CD4-positive, alpha-beta T cell treated with Interferon gamma for 1 hour (primary cell): ENCODE data around the gene HDDC3.

ENCODE experiments used
- DNase-seq: peaks from one replicate; pipeline ENCODE4 v3.0.0-alpha.2; 2020

The HDDC3 gene

GRCh38 chr15:90931828-90932659 lies at the start of gene HDDC3:
Gene HDDC3 (minus strand): TSS chr15:90932549. CDS start chr15:90932540, 9 bp downstream.
- peak; percentile 86 for DNase-seq

- no peak for DNase-seq
These were observed 49.8 kb upstream of the HDDC3 start for GRCh38 chr15:90982135-90982534.

- DNase-seq, result no peak
These were observed 49.3 kb upstream of the HDDC3 start for GRCh38 chr15:90981681-90982080.

- DNase-seq, result no peak
These were observed 47.2 kb upstream of the HDDC3 start for GRCh38 chr15:90979582-90979981.

- DNase-seq, result no peak
These were observed 41.9 kb upstream of the HDDC3 start for GRCh38 chr15:90974216-90974615.

GRCh38 chr15:90972133-90972532 lies 39.8 kb upstream of the HDDC3 start:
- no peak for DNase-seq

- no peak for DNase-seq
These were observed 37.9 kb upstream of the HDDC3 start for GRCh38 chr15:90970274-90970673.

GRCh38 chr15:90968434-90968833 lies 36.1 kb upstream of the HDDC3 start:
- no peak for DNase-seq

GRCh38 chr15:90967206-90967605 lies 34.9 kb upstream of the HDDC3 start:
- no peak for DNase-seq

- no peak for DNase-seq
These were observed 33.9 kb upstream of the HDDC3 start for GRCh38 chr15:90966262-90966661.

GRCh38 chr15:90962021-90962420 lies 29.7 kb upstream of the HDDC3 start:
- no peak for DNase-seq

GRCh38 chr15:90960298-90961091 lies 28.1 kb upstream of the HDDC3 start:
- DNase-seq, result no peak

- DNase-seq, result no peak
These were observed 27.5 kb upstream of the HDDC3 start for GRCh38 chr15:90959894-90960293.

GRCh38 chr15:90959028-90959595 lies 26.8 kb upstream of the HDDC3 start:
- no peak for DNase-seq

- DNase-seq, result no peak
These were observed 25.4 kb upstream of the HDDC3 start for GRCh38 chr15:90957791-90958190.

- DNase-seq, result no peak
These were observed 24.9 kb upstream of the HDDC3 start for GRCh38 chr15:90957031-90957790.

GRCh38 chr15:90956274-90957030 lies 24.1 kb upstream of the HDDC3 start:
- peak; percentile 63 for DNase-seq

GRCh38 chr15:90955624-90956273 lies 23.4 kb upstream of the HDDC3 start:
- DNase-seq, result no peak

- DNase-seq, result peak; percentile 91
These were observed 22.6 kb upstream of the HDDC3 start, which contains the start of gene RCCD1 for GRCh38 chr15:90954712-90955623. Gene RCCD1 (plus strand): TSS chr15:90954884. CDS start chr15:90956735, 1,851 bp downstream.
